Endothelial cell of umbilical vein (primary cell): Measurements from ENCODE around the gene GADD45A.

ENCODE experiments used
- EZH2 ChIP-seq: IDR thresholded peaks from 2 replicates; pipeline ENCODE4 v1.6.1; 2012; ENCODE audit warnings: borderline replicate concordance, low read depth, mild to moderate bottlenecking, moderate library complexity, low read length, inconsistent platforms; ENCODE audit not compliant: severe bottlenecking
- POLR2A ChIP-seq: IDR thresholded peaks from 2 replicates; pipeline ENCODE4 v1.6.1; 2012; ENCODE audit warnings: low read depth, mild to moderate bottlenecking, control low read depth, low read length
- POLR2AphosphoS5 ChIP-seq: IDR thresholded peaks from 2 replicates; pipeline ENCODE4 v1.6.1; 2012; ENCODE audit warnings: low read depth, mild to moderate bottlenecking, control low read depth, low read length, moderate library complexity; ENCODE audit not compliant: insufficient read depth
- TF ChIP-seq, protein P1 (sequence below), 2 donors: IDR thresholded peaks; 1 replicate in 1 of 2; 2 replicates in 1 of 2; pipeline ENCODE4 v1.5.1; 2011; ENCODE audit warnings: low read length in 2 of 2, mild to moderate bottlenecking in 2 of 2, moderate library complexity in 2 of 2, control low read depth in 1 of 2, inconsistent platforms in 1 of 2, low read depth in 1 of 2; ENCODE audit not compliant: insufficient read depth in 1 of 2; ENCODE audit errors: extremely low read depth in 1 of 2

GRCh38 chr1:67683316-67683715 is 1.7 kb upstream of the GADD45A start:
- TF ChIP-seq POLR2AphosphoS5 (no peak), EZH2 (no peak), POLR2A (no peak)
- TF ChIP-seq, protein P1, sequence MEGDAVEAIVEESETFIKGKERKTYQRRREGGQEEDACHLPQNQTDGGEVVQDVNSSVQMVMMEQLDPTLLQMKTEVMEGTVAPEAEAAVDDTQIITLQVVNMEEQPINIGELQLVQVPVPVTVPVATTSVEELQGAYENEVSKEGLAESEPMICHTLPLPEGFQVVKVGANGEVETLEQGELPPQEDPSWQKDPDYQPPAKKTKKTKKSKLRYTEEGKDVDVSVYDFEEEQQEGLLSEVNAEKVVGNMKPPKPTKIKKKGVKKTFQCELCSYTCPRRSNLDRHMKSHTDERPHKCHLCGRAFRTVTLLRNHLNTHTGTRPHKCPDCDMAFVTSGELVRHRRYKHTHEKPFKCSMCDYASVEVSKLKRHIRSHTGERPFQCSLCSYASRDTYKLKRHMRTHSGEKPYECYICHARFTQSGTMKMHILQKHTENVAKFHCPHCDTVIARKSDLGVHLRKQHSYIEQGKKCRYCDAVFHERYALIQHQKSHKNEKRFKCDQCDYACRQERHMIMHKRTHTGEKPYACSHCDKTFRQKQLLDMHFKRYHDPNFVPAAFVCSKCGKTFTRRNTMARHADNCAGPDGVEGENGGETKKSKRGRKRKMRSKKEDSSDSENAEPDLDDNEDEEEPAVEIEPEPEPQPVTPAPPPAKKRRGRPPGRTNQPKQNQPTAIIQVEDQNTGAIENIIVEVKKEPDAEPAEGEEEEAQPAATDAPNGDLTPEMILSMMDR (IDR thresholded peaks at IDR 0.05; ENCODE audit: extremely low read depth in 1 of 2, insufficient read depth in 1 of 2, low read depth in 1 of 2, low read length in 2 of 2), result no peak
